Mucosa of stomach (tissue), 1 donor: Measurements from ENCODE around the gene ABHD17A.

Experiments used
- H3K27me3 ChIP-seq: one replicate; pipeline ENCODE4 v1.7.0; 2013; ENCODE audit warnings: mild to moderate bottlenecking, low read length; ENCODE audit not compliant: control insufficient read depth, insufficient read depth
- H3K36me3 ChIP-seq: one replicate; pipeline ENCODE4 v1.7.0; 2013; ENCODE audit warnings: low read length; ENCODE audit not compliant: control insufficient read depth, insufficient read depth
- H3K4me1 ChIP-seq: one replicate; pipeline ENCODE4 v1.7.0; 2013; ENCODE audit warnings: mild to moderate bottlenecking, low read length; ENCODE audit not compliant: control insufficient read depth, insufficient read depth
- H3K4me3 ChIP-seq: one replicate; pipeline ENCODE4 v1.7.0; 2013; ENCODE audit warnings: low read length
- H3K9ac ChIP-seq: one replicate; pipeline ENCODE4 v1.7.0; 2013; ENCODE audit warnings: mild to moderate bottlenecking, low read length, moderate library complexity
- H3K9me3 ChIP-seq: one replicate; pipeline ENCODE4 v1.7.0; 2013; ENCODE audit warnings: mild to moderate bottlenecking, low read length, moderate library complexity; ENCODE audit not compliant: control insufficient read depth
- donor health status: Pancreatic carcinoma.

Gene ABHD17A

GRCh38 chr19:1832046-1832663 is 53.1 kb downstream of the ABHD17A start:
- Histone ChIP-seq H3K4me3 (no peak overlapping the region), H3K27me3 (no peaks in the 10 kb centered on the region), H3K4me1 (peaks cover under 1% of the 10 kb centered on the region), H3K36me3 (no peaks in the 10 kb centered on the region), H3K9me3 (no peaks in the 10 kb centered on the region), H3K9ac (no peak overlapping the region)

- Histone ChIP-seq H3K36me3 (peaks cover 4% of the 10 kb centered on the region), H3K9me3 (no peaks in the 10 kb centered on the region), H3K4me1 (peaks cover 6% of the 10 kb centered on the region), H3K9ac (no peak overlapping the region), H3K27me3 (no peaks in the 10 kb centered on the region), H3K4me3 (no peak overlapping the region)
Observed at GRCh38 chr19:1830978-1831377, 54.3 kb downstream of the ABHD17A start.

- Histone ChIP-seq H3K36me3 (peaks cover 4% of the 10 kb centered on the region), H3K27me3 (no peaks in the 10 kb centered on the region), H3K9ac (no peak overlapping the region), H3K9me3 (no peaks in the 10 kb centered on the region), H3K4me1 (peaks cover 7% of the 10 kb centered on the region), H3K4me3 (no peak overlapping the region)
Observed at GRCh38 chr19:1830568-1830967, 54.7 kb downstream of the ABHD17A start.

DNA sequence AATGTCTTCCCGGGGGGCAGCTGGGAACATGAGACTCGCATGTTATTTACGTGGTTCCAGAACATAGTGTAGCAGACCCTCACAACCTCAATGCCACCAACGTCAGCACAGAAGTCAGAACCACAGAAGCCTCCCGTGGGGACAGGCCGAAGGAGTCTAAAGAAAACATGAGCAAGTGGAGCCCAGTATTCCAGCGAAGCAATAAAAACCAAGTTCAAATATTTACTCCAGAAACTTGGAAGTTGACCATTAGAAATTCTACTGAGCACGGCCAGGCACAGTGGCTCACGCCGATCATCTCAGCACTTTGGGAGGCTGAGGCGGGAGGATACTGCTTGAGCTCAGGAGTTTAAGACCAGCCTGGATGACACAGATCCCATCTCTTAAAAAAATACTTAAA is 55.3 kb downstream of the ABHD17A start:
- no peaks in the 10 kb centered on the region for H3K27me3 ChIP-seq
- peaks cover 7% of the 10 kb centered on the region for H3K4me1 ChIP-seq
- no peak overlapping the region for H3K9ac ChIP-seq
- no peak overlapping the region for H3K4me3 ChIP-seq
- no peaks in the 10 kb centered on the region for H3K9me3 ChIP-seq
- peaks cover 4% of the 10 kb centered on the region for H3K36me3 ChIP-seq

GRCh38 chr19:1828279-1829238 is 56.7 kb downstream of the ABHD17A start:
- Histone ChIP-seq H3K36me3 (peaks cover 4% of the 10 kb centered on the region), H3K4me3 (no peak overlapping the region), H3K27me3 (no peaks in the 10 kb centered on the region), H3K9me3 (no peaks in the 10 kb centered on the region), H3K9ac (no peak overlapping the region), H3K4me1 (peaks cover 7% of the 10 kb centered on the region)

GRCh38 chr19:1827566-1828278 is 57.6 kb downstream of the ABHD17A start:
- no peak overlapping the region for H3K4me3 ChIP-seq

More at GRCh38 chr19:1827566-1828278, 57.6 kb downstream of the ABHD17A start:
- no peak overlapping the region for H3K9ac ChIP-seq
- H3K4me1 ChIP-seq, result peaks cover 7% of the 10 kb centered on the region
- H3K36me3 ChIP-seq, result peaks cover 4% of the 10 kb centered on the region
- H3K27me3 ChIP-seq, result no peaks in the 10 kb centered on the region
- no peaks in the 10 kb centered on the region for H3K9me3 ChIP-seq
